H1 (cell line): ENCODE measurements around the gene WDR31. TPM values are rescaled to one million over a fixed set of nuclear protein-coding genes. Genes with fewer than 3 reads are reported as not detected.

Experiments used
- CTCF ChIA-PET: fragments of 300-600 bp; sonication (Branson Sonifier 250); formaldehyde crosslinking; loops from one replicate; lab custom pipeline; 2021; ENCODE audit not compliant: partially characterized antibody; lab: Charles Lee
- POLR2A ChIA-PET: fragments of 300-600 bp; sonication (Branson Sonifier 250); formaldehyde crosslinking; loops from one replicate; lab custom pipeline; 2021; ENCODE audit warnings: inconsistent platforms; ENCODE audit not compliant: partially characterized antibody; lab: Charles Lee
- DNase-seq, 2 experiments: peaks; one replicate each; pipeline versions ENCODE4 v3.0.0 to v3.0.0-alpha.2; 2010 to 2022; ENCODE audit warnings: low spot score in 2 of 2, low read depth in 1 of 2, mixed read lengths in 1 of 2
- FAIRE-seq: peaks from 2 replicates; lab custom pipeline; 2011; peaks lifted over from hg19 to GRCh38; lab: Jason Lieb, UNC
- H2AFZ ChIP-seq: 2 replicates; pipeline ENCODE4 v1.8.1; 2012; ENCODE audit warnings: low read length, inconsistent platforms
- H2AK5ac ChIP-seq: 2 replicates; pipeline ENCODE4 v1.6.1; 2013; ENCODE audit warnings: low read depth, low read length
- H2BK120ac ChIP-seq: replicated peaks from 2 replicates; pipeline ENCODE3; 2013; ENCODE audit warnings: low read depth, low read length, inconsistent platforms
- H2BK12ac ChIP-seq: 2 replicates; pipeline ENCODE4 v1.6.1; 2013; ENCODE audit warnings: low read depth, low read length
- H2BK15ac ChIP-seq: 2 replicates; pipeline ENCODE4 v1.6.1; 2013; ENCODE audit warnings: low read length
- H2BK20ac ChIP-seq: 2 replicates; pipeline ENCODE4 v1.6.1; 2013; ENCODE audit warnings: low read length
- H2BK5ac ChIP-seq: 2 replicates; pipeline ENCODE4 v1.6.1; 2013; ENCODE audit warnings: low read depth, low read length
- H3K14ac ChIP-seq: 2 replicates; pipeline ENCODE4 v1.6.1; 2013; ENCODE audit warnings: inconsistent platforms; ENCODE audit not compliant: insufficient read length
- H3K18ac ChIP-seq: 2 replicates; pipeline ENCODE4 v1.6.1; 2013; ENCODE audit warnings: low read length; ENCODE audit errors: extremely low read depth
- H3K23ac ChIP-seq: 2 replicates; pipeline ENCODE4 v1.6.1; 2013; ENCODE audit warnings: inconsistent platforms; ENCODE audit not compliant: insufficient read length
- H3K23me2 ChIP-seq: 2 replicates; pipeline ENCODE4 v1.6.1; 2013; ENCODE audit warnings: low read depth, low read length
- H3K27ac ChIP-seq: 2 replicates; pipeline ENCODE4 v1.6.1; 2011; ENCODE audit warnings: low read depth, low read length, inconsistent platforms
- H3K27me3 ChIP-seq, 4 experiments: replicated peaks in 1 of 4; 1 replicate in 1 of 4; 2 replicates in 3 of 4; pipeline versions ENCODE4 v1.6.1 to v1.8.1; 2011 to 2013; ENCODE audit warnings: low read length in 3 of 4, mild to moderate bottlenecking in 3 of 4, inconsistent platforms in 2 of 4, mixed read lengths in 2 of 4, moderate library complexity in 1 of 4; ENCODE audit not compliant: control insufficient read depth in 3 of 4, insufficient read depth in 3 of 4; ENCODE audit errors: extremely low read depth in 1 of 4
- H3K36me3 ChIP-seq, 4 experiments: 2 replicates each; pipeline versions ENCODE4 v1.6.1 to v1.8.1; 2011 to 2013; ENCODE audit warnings: mild to moderate bottlenecking in 4 of 4, low read length in 3 of 4, moderate library complexity in 2 of 4, control low read depth in 1 of 4, inconsistent platforms in 1 of 4; ENCODE audit not compliant: insufficient read depth in 4 of 4, control insufficient read depth in 2 of 4
- H3K4ac ChIP-seq: replicated peaks from 2 replicates; pipeline ENCODE3; 2013; ENCODE audit warnings: low read length, low read depth, mixed read lengths, inconsistent platforms; ENCODE audit not compliant: insufficient read length
- H3K4me1 ChIP-seq, 4 experiments: replicated peaks in 1 of 4; 1 replicate in 1 of 4; 2 replicates in 3 of 4; pipeline versions ENCODE4 v1.6.1 to v1.8.1; 2011 to 2013; ENCODE audit warnings: low read length in 3 of 4, inconsistent platforms in 2 of 4, mixed read lengths in 1 of 4; ENCODE audit not compliant: insufficient read depth in 4 of 4, control insufficient read depth in 3 of 4
- H3K4me2 ChIP-seq, 2 experiments: 2 replicates each; pipeline versions ENCODE4 v1.6.1 to v1.8.1; 2011 to 2013; ENCODE audit warnings: low read depth in 2 of 2, low read length in 2 of 2, control low read depth in 1 of 2, inconsistent platforms in 1 of 2, mild to moderate bottlenecking in 1 of 2; ENCODE audit not compliant: insufficient read depth in 1 of 2
- H3K4me3 ChIP-seq, 4 experiments: fragments of 200-600, 300-600 bp in 1 of 4; sonication (generic), shearing (Covaris generic), sonication (Bioruptor Twin) in 1 of 4; 2 replicates each; pipeline versions ENCODE4 v1.5.1 to v1.8.1; 2011 to 2016; ENCODE audit warnings: low read length in 4 of 4, low read depth in 3 of 4, control low read depth in 2 of 4, inconsistent platforms in 2 of 4, mild to moderate bottlenecking in 2 of 4, mixed read lengths in 1 of 4, moderate library complexity in 1 of 4; ENCODE audit not compliant: insufficient read depth in 2 of 4; ENCODE audit errors: extremely low read depth in 1 of 4
- H3K56ac ChIP-seq: replicated peaks from 2 replicates; pipeline ENCODE3; 2013; ENCODE audit warnings: low read depth, mild to moderate bottlenecking, mixed read lengths, low read length, inconsistent platforms; ENCODE audit not compliant: insufficient read length
- H3K79me1 ChIP-seq: 2 replicates; pipeline ENCODE4 v1.6.1; 2013; ENCODE audit warnings: low read depth, low read length, control low read depth
- H3K79me2 ChIP-seq, 2 experiments: 2 replicates each; pipeline versions ENCODE4 v1.6.1 to v1.8.1; 2012 to 2013; ENCODE audit warnings: low read length in 2 of 2, mild to moderate bottlenecking in 2 of 2, inconsistent platforms in 1 of 2; ENCODE audit not compliant: insufficient read depth in 2 of 2, control insufficient read depth in 1 of 2
- H3K9ac ChIP-seq, 4 experiments: replicated peaks in 1 of 4; 1 replicate in 1 of 4; 2 replicates in 3 of 4; pipeline versions ENCODE4 v1.6.1 to v1.8.1; 2011 to 2013; ENCODE audit warnings: low read depth in 3 of 4, low read length in 3 of 4, control low read depth in 2 of 4, mild to moderate bottlenecking in 2 of 4, moderate library complexity in 2 of 4, inconsistent platforms in 1 of 4; ENCODE audit errors: extremely low read depth in 1 of 4
- H3K9me3 ChIP-seq, 2 experiments: 2 replicates each; pipeline versions ENCODE4 v1.6.1 to v1.8.1; 2012 to 2013; ENCODE audit warnings: mild to moderate bottlenecking in 2 of 2, moderate library complexity in 2 of 2, control low read depth in 1 of 2, inconsistent platforms in 1 of 2, low read depth in 1 of 2, low read length in 1 of 2, mixed read lengths in 1 of 2; ENCODE audit not compliant: insufficient read depth in 2 of 2
- H4K20me1 ChIP-seq, 2 experiments: replicated peaks in 1 of 2; 2 replicates each; pipeline versions ENCODE3 to v1.8.1; 2011 to 2013; ENCODE audit warnings: inconsistent platforms in 2 of 2, low read length in 2 of 2, mild to moderate bottlenecking in 1 of 2; ENCODE audit not compliant: insufficient read depth in 2 of 2, control insufficient read depth in 1 of 2
- H4K5ac ChIP-seq: 2 replicates; pipeline ENCODE4 v1.6.1; 2013; ENCODE audit warnings: low read length, low read depth, mixed read lengths, inconsistent platforms; ENCODE audit not compliant: insufficient read length
- H4K8ac ChIP-seq: 2 replicates; pipeline ENCODE4 v1.8.0; 2013; ENCODE audit warnings: mild to moderate bottlenecking, moderate library complexity, low read length, inconsistent platforms; ENCODE audit not compliant: insufficient read depth; ENCODE audit errors: extremely low read depth
- H4K91ac ChIP-seq: replicated peaks from 2 replicates; pipeline ENCODE3; 2013; ENCODE audit warnings: low read length, mixed read lengths, inconsistent platforms; ENCODE audit not compliant: insufficient read length
- ASH2L ChIP-seq: fragments of 200-600, 300-600 bp; sonication (generic); IDR thresholded peaks from one replicate; pipeline ENCODE4 v1.7.1; 2017; ENCODE audit warnings: low read length
- ATF3 ChIP-seq: IDR thresholded peaks from 2 replicates; pipeline ENCODE4 v1.6.1; 2011; ENCODE audit warnings: low read depth, mild to moderate bottlenecking, low read length; ENCODE audit not compliant: insufficient read depth
- BCL11A ChIP-seq, 2 experiments: IDR thresholded peaks; one replicate each; pipeline ENCODE4 v1.6.1; 2011; ENCODE audit warnings: low read depth in 2 of 2, low read length in 2 of 2, mild to moderate bottlenecking in 2 of 2
- CBX5 ChIP-seq: fragments of 300-800, 300-1000 bp; sonication (generic); IDR thresholded peaks from 2 replicates; pipeline ENCODE4 v1.7.1; 2016; ENCODE audit warnings: antibody characterized with exemption, low read length, low read depth
- CTBP2 ChIP-seq: IDR thresholded peaks from 2 replicates; pipeline ENCODE4 v1.7.0; 2011; ENCODE audit warnings: borderline replicate concordance, mild to moderate bottlenecking, moderate library complexity, mixed read lengths, low read length; ENCODE audit not compliant: insufficient read depth, insufficient read length
- EZH2 ChIP-seq: fragments of 200-600 bp; sonication (generic); IDR thresholded peaks from 2 replicates; pipeline ENCODE4 v1.7.1; 2012; ENCODE audit warnings: low read depth, mild to moderate bottlenecking, moderate library complexity, low read length, inconsistent platforms; ENCODE audit not compliant: severe bottlenecking
- FOSL1 ChIP-seq: IDR thresholded peaks from 2 replicates; pipeline ENCODE4 v1.6.1; 2011; ENCODE audit warnings: mild to moderate bottlenecking, low read depth, low read length, moderate library complexity; ENCODE audit not compliant: insufficient read depth
- GTF2F1 ChIP-seq: IDR thresholded peaks from 2 replicates; pipeline ENCODE4 v1.6.1; 2012; ENCODE audit warnings: low read depth, low read length, improper control_type of control experiment, borderline replicate concordance
- KDM5A ChIP-seq: fragments of 200-600 bp; IDR thresholded peaks from 2 replicates; pipeline ENCODE4 v1.7.1; 2012; ENCODE audit warnings: mild to moderate bottlenecking, low read length, inconsistent platforms, mixed read lengths
- POLR2A ChIP-seq, 2 experiments: IDR thresholded peaks; 1 replicate in 1 of 2; 2 replicates in 1 of 2; pipeline ENCODE4 v1.6.1; 2011; ENCODE audit warnings: low read depth in 2 of 2, low read length in 2 of 2, mild to moderate bottlenecking in 2 of 2; ENCODE audit errors: control extremely low read depth in 1 of 2
- POU5F1 ChIP-seq: IDR thresholded peaks from 2 replicates; pipeline ENCODE4 v1.6.1; 2011; ENCODE audit warnings: low read depth, mild to moderate bottlenecking, low read length, moderate library complexity
- SUZ12 ChIP-seq: fragments of 200-600 bp; sonication (generic); IDR thresholded peaks from 2 replicates; pipeline ENCODE4 v1.6.1; 2012; ENCODE audit warnings: mild to moderate bottlenecking, inconsistent platforms, low read length, moderate library complexity, mixed read lengths
- TAF1 ChIP-seq: IDR thresholded peaks from 2 replicates; pipeline ENCODE4 v1.6.1; 2011; ENCODE audit warnings: mild to moderate bottlenecking, low read depth, low read length
- TAF7 ChIP-seq: optimal IDR thresholded peaks from 2 replicates; pipeline ENCODE3; 2011; ENCODE audit warnings: low read depth, mild to moderate bottlenecking, inconsistent platforms, low read length, moderate library complexity, borderline replicate concordance
- WGBS, 2 experiments: shearing (Covaris generic) in 1 of 2; methylation state at CpG; one replicate each; pipeline versions ENCODE4 v1.1.6 to v1.1.7; 2013 to 2015; ENCODE audit warnings: low lambda C conversion rate in 2 of 2, mixed read lengths in 2 of 2, inconsistent platforms in 1 of 2, low coverage in 1 of 2, missing lambda C conversion rate in 1 of 2; ENCODE audit not compliant: insufficient replicate concordance in 2 of 2, insufficient coverage in 1 of 2, insufficient read length in 1 of 2; ENCODE audit errors: extremely low coverage in 1 of 2, missing lambda C conversion rate in 1 of 2; 5-methylcytosine and 5-hydroxymethylcytosine counted together
- polyA plus RNA-seq, 7 experiments: library from polyadenylated mRNA; depleted of rRNA in 3 of 7; stranded (reverse) in 5 of 7; unstranded in 2 of 7; fragments of >200 nt in 5 of 7; fragments of 200-250 nt in 2 of 7; gene quantifications; 1 replicate in 5 of 7; 2 replicates in 1 of 7; 4 replicates in 1 of 7; pipeline versions ENCODE4 v1.2.1 to v1.2.3, GENCODE V29; 2011 to 2013; ENCODE audit warnings: missing spikeins in 2 of 7, mixed read lengths in 2 of 7
- total RNA-seq: library from RNA; stranded (reverse); fragmentation: NEBNext Ultra II Directional; extraction: Animal tissue kit (Norgen Biotek cat#: 25700); gene quantifications from 2 replicates; pipeline ENCODE4 v1.2.1, GENCODE V29; 2021

The WDR31 gene
- total and polyA plus RNA-seq, 2 of the 8 experiments (the other 6 are each of a cell fraction or from before 2014, with no cell fraction given): 0.27 to 0.28 TPM

DNA sequence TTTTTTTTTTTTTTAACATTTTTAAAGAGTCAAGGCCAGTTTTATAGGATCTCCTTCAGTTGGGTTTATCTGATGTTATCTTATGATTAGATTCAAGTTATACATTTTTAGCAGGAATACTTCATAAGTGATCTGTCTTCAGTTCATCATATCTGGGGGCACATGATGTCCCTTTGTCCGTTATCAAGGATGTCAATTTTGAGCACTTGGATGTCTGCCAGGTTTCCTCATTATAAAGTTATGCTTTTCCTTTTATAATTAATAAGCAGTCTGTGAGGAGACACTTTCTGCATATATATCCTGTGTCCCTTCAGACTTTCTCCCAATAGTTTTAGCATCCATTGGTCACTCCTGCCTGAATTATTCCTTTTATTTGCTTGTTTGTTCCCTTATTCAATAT, 24.9 kb upstream of the WDR31 start:
- Histone ChIP-seq H3K23ac (no peak overlapping the region), H2BK15ac (no peak overlapping the region), H2BK20ac (no peak overlapping the region), H3K23me2 (no peaks in the 10 kb centered on the region), H2BK120ac (no peak overlapping the region), H2BK12ac (no peak overlapping the region), H3K18ac (no peak overlapping the region), H3K79me1 (no peaks in the 10 kb centered on the region; the same call in 1 of the 2 replicates), H3K36me3 (no peaks in the 10 kb centered on the region), H4K91ac (no peak overlapping the region), H3K27me3 (no peaks in the 10 kb centered on the region), H4K8ac (no peak overlapping the region), H3K4me1 (no peaks in the 10 kb centered on the region; a peak in 1 of 7 replicates), H3K27ac (no peak overlapping the region), H2BK5ac (no peak overlapping the region), H3K56ac (no peak overlapping the region), H3K9ac (no peak overlapping the region), H2AK5ac (no peak overlapping the region), H4K20me1 (no peaks in the 10 kb centered on the region), H3K14ac (no peak overlapping the region), H3K4me3 (no peak overlapping the region), H2AFZ (no peak overlapping the region), H3K9me3 (no peaks in the 10 kb centered on the region), H3K79me2 (no peaks in the 10 kb centered on the region), H3K4ac (no peak overlapping the region), H4K5ac (no peak overlapping the region), H3K4me2 (no peak overlapping the region)
- ChIA-PET POLR2A (no interaction called here), CTCF (interaction anchor here (0.6 to 1.8 kb wide), 3 partner anchors 8 to 540 kb away, joined by 3 to 5 read pairs (median 3); no protein-coding TSS in a partner anchor)
- WGBS, 2 experiments: 90% methylated on average over 1 of the region's 1 CpG; no CpG with 5 or more reads in 1 of the 2 experiments
- FAIRE-seq (no peak), DNase-seq (no peak)
- TF ChIP-seq GTF2F1 (no peak), KDM5A (no peak), POLR2A (IDR thresholded peaks at IDR 0.05; ENCODE audit: control extremely low read depth in 1 of 2, low read depth in 2 of 2, low read length in 2 of 2) (no peak), EZH2 (no peak), TAF1 (no peak), CBX5 (no peak), SUZ12 (no peak), FOSL1 (no peak), BCL11A (IDR thresholded peaks at IDR 0.05; ENCODE audit: low read depth in 2 of 2, low read length in 2 of 2) (no peak), CTBP2 (no peak), POU5F1 (no peak), ASH2L (no peak), TAF7 (no peak), ATF3 (no peak)
